HAP-1 (cell line): ENCODE measurements around the gene CRELD1.
"Not testable (repeated sequence)": the region's sequence is repeated elsewhere in the genome, so short reads cannot be mapped to it uniquely, and the experiment has no call there.

Source experiments
- DNase-seq, 2 experiments: peaks; one replicate each; pipeline ENCODE4 v3.0.0-alpha.2; 2016 to 2020; ENCODE audit warnings: low spot score in 2 of 2
- H3K27me3 ChIP-seq: fragments of 250-450 bp; sonication (Bioruptor Pico); 2 replicates; pipeline ENCODE4 v1.5.1; 2020; ENCODE audit warnings: low read depth, mild to moderate bottlenecking, moderate library complexity
- H3K36me3 ChIP-seq: fragments of 250-450 bp; sonication (Bioruptor Pico); replicated peaks from 2 replicates; pipeline ENCODE4 v1.5.1; 2020; ENCODE audit warnings: mild to moderate bottlenecking
- H3K4me1 ChIP-seq: fragments of 250-450 bp; sonication (Bioruptor Pico); 2 replicates; pipeline ENCODE4 v1.5.1; 2020; ENCODE audit warnings: mild to moderate bottlenecking
- H3K4me3 ChIP-seq: fragments of 250-450 bp; sonication (Bioruptor Pico); 2 replicates; pipeline ENCODE4 v1.5.1; 2020; ENCODE audit warnings: mild to moderate bottlenecking, moderate library complexity
- H3K9me3 ChIP-seq: fragments of 250-450 bp; sonication (Bioruptor Pico); 2 replicates; pipeline ENCODE4 v1.5.1; 2020; ENCODE audit warnings: mild to moderate bottlenecking, moderate library complexity
- in situ Hi-C: fragments of 300-500 bp; cut with MboI; formaldehyde crosslinking; loops from 3 replicates; pipeline ENCODE4 v1.14.3; 2020; ENCODE audit warnings: low sequenced_read_pairs, inconsistent platforms, mixed read lengths

The CRELD1 gene

DNA sequence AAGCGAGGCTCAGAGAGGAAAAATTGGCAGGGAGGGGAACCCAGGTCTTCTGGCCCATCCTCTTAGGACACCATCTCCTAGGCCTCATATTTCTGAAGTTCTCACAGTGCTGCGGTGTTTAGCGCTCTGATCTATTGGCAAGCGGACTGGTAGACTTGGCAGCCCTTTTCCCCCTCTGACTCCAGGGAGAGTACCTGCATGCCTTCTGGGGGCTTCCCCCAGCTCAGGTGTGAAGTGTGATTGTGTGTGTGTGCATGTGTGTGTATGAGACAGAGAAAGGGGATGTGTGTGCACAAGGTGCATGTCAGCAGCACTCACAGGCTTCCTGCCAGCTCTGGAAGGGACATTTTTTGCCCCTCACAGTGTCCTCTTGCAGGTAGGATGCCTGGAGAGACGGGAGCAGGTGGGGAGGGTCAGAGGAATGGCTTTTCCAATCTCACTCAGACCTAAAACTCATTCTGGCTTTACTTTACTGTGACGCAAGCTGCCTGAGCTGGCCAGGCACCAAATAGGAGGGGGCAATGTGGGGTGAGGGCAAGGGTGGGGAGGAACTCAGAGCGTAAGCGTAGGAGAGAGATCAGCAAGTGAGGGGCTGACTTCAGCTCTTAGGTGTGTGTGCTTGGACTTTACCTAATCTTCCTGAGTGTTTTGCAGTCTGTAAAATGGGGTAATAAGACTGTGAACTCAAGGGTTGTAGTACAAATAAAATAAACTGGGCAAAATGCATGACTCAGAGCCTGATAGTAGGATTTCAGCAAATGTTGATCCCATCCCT is 35.0 kb upstream of the CRELD1 start:
- peaks cover 8% of the 10 kb centered on the region for H3K36me3 ChIP-seq
- H3K4me3 ChIP-seq: no peak overlapping the region
- no peak for DNase-seq
- in situ Hi-C loops: no loop called here
- no peaks in the 10 kb centered on the region for H3K4me1 ChIP-seq
- no peaks in the 10 kb centered on the region for H3K9me3 ChIP-seq
- no peaks in the 10 kb centered on the region for H3K27me3 ChIP-seq

DNA sequence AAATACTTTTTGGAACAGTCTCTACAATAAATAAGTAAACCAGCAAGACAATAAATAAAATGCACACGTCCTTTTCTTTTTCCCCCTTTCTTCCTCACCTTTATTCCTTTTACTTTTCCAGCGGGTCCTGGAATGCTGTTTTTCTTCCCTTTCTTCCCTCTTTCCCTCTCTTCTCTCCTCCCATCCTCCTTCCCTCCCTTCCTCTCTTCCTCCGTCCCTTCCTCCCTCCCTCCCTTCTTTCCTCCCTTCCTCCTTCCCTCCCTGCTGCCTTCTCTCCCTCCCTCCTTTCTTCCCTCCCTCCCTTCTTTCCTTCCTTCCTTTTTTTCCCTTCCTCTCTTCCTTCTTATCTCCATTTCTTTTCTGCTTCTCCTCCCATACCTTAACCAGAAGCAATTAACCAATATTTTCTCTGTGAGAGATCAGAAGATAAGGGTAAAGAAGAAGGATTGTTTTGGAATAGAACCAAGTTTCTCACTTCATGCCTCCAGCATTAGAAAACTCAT is 34.3 kb upstream of the CRELD1 start:
- Histone ChIP-seq H3K36me3 (peaks cover 4% of the 10 kb centered on the region; the same call in 1 of the 2 replicates), H3K4me1 (no peaks in the 10 kb centered on the region), H3K27me3 (no peaks in the 10 kb centered on the region), H3K9me3 (no peaks in the 10 kb centered on the region), H3K4me3 (no peak overlapping the region)
- DNase-seq: no peak
- in situ Hi-C loops: no loop called here

DNA sequence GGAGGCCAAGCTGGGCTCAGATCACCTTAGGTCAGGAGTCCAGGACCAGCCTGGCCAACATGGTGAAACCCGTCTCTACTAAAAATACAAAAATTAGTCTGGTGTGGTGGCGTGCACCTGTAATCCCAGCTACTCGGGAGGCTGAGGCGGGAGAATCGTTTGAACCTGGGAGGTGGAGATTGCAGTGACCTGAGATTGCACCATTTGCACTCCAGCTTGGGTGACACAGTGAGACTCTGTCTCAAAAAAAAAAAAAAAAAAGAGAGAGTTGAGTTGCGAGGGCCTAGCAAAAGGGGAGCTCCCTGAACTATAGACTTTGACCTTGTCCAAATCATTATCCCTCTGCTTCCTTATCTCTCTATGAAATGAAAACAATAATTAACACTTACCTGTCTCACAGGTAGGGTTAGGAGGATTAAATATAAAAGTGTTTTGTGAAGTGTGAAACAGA is 32.6 kb upstream of the CRELD1 start:
- H3K4me1 ChIP-seq, H3K9me3 ChIP-seq, in situ Hi-C loops, DNase-seq, H3K4me3 ChIP-seq, H3K36me3 ChIP-seq, H3K27me3 ChIP-seq: not testable (repeated sequence)

DNA sequence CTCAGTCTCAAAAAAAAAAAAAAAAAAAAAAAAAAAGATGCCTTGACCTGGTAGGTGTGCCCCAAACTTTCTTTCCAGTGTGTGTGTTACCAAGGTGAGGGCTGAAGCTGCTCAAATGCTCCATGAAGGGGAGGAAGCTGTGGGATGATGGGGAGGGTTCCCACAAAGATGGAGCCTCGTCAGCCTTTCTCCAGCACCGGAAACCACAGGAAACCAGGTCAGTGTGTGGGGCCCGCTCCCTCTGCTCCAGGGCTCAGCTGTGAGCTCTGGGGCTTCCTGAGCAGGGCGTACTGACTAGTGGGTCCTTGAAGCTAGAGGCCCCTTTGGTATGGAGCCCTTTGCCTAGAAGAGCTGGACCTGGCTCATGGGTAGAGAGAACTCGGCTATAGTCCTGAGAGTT is 31.7 kb upstream of the CRELD1 start:
- Histone ChIP-seq H3K36me3 (no peaks in the 10 kb centered on the region), H3K9me3 (no peaks in the 10 kb centered on the region), H3K27me3 (no peaks in the 10 kb centered on the region), H3K4me3 (no peak overlapping the region), H3K4me1 (no peaks in the 10 kb centered on the region)
- in situ Hi-C loops: no loop called here
- DNase-seq: no peak

DNA sequence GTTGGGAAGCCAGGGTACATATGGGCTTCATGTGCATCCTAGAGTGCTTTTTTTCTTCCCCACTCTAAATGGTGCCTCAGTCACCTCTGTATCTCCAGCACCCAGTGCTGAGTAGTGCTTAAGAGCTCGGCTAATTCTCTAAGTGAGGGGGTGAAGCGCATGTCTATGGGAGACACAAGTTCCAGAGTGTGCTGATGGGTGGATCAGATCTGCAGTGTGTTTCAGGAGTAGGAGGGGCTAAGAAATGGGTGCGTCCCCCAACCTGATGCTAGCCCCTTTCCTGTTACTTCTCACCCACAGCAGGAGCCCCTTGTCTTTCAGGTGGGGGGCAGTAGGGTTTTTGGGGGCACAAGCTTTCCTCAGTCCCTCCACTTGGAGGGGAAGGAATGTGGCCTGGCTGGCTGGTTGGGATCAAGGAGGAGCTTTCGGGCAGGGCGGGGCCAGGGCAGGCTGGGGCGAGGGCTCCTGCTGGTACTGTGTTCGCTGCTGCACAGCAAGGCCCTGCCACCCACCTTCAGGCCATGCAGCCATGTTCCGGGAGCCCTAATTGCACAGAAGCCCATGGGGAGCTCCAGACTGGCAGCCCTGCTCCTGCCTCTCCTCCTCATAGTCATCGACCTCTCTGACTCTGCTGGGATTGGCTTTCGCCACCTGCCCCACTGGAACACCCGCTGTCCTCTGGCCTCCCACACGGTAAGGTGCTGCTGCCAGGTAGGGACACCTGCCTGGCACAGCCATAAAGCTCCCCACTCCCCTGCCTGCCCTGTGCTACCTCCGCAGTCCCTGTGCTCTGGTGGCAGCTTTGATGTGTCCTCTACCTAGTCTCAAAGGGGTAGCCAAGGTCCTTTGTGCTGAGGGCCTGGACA is 31.0 kb upstream of the CRELD1 start, which contains the start of gene IL17RE:
Gene IL17RE (plus strand): TSS at position 477 of the 866 bp plus-strand sequence. CDS start 85 bp downstream, at position 562.
- Histone ChIP-seq H3K9me3 (no peaks in the 10 kb centered on the region), H3K36me3 (no peaks in the 10 kb centered on the region), H3K4me3 (no peak within 1 kb of the TSS), H3K27me3 (no peaks in the 10 kb centered on the region), H3K4me1 (no peaks in the 10 kb centered on the region)
- DNase-seq: no peak
- in situ Hi-C loops: no loop called here

DNA sequence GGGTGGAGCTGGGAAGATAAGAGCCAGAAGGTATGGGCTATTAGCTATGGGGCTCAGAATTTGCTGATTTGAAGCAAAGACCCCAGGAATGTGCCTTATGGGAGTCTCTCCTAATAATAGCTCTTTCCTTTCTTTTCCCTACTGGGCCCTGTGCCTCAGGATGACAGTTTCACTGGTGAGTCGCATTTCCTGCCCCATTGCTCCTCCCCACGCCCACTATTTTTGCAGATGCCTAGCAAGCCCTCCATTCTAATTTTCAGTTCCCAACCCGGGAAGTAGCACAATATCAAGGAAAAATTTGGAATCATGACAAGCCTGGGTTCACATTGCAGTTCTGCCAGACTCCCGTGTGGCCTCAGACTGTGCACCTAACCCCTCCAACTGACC is 30.4 kb upstream of the CRELD1 start:
- H3K4me1 ChIP-seq: no peaks in the 10 kb centered on the region

DNA sequence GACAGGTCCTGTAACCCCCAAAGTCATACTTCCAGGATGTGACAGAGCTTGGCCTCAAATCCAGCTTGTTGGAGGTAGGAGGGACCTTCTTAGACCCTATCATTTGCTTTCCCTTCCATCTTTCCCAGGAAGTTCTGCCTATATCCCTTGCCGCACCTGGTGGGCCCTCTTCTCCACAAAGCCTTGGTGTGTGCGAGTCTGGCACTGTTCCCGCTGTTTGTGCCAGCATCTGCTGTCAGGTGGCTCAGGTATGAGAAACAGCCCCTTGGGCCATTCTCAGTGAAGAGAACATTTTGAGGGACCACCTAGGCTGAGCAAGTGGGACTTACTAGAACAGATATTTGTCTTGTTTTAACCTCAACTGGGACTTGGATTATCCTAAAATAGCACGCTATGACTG is 29.7 kb upstream of the CRELD1 start:
- Histone ChIP-seq H3K27me3 (no peaks in the 10 kb centered on the region), H3K4me3 (no peak overlapping the region), H3K4me1 (no peaks in the 10 kb centered on the region), H3K9me3 (no peaks in the 10 kb centered on the region), H3K36me3 (no peaks in the 10 kb centered on the region)
- in situ Hi-C loops: no loop called here
- DNase-seq: no peak

More for the DNA sequence above, 30.4 kb upstream of the CRELD1 start:
- DNase-seq: no peak
- no peaks in the 10 kb centered on the region for H3K27me3 ChIP-seq
- no peak overlapping the region for H3K4me3 ChIP-seq
- no peaks in the 10 kb centered on the region for H3K9me3 ChIP-seq
- in situ Hi-C loops: no loop called here
- no peaks in the 10 kb centered on the region for H3K36me3 ChIP-seq

DNA sequence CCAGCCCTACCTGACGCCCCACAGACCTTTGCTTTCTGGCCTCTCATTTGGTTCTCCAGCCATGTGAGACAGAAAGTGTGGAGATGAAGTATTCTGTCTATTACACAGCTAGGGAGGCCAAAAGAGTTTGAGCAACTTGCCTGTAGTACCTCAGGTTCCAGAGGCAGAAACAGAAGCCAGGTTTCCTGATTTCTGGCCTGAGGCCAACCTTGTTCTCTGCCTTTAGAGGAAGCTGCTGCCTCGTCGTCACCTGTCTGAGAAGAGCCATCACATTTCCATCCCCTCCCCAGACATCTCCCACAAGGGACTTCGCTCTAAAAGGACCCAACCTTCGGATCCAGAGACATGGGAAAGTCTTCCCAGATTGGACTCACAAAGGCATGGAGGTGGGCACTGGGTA is 27.2 kb upstream of the CRELD1 start:
- Histone ChIP-seq H3K9me3 (no peaks in the 10 kb centered on the region), H3K4me1 (no peaks in the 10 kb centered on the region), H3K4me3 (no peak overlapping the region), H3K27me3 (no peaks in the 10 kb centered on the region), H3K36me3 (no peaks in the 10 kb centered on the region)
- in situ Hi-C loops: no loop called here
- DNase-seq: no peak

DNA sequence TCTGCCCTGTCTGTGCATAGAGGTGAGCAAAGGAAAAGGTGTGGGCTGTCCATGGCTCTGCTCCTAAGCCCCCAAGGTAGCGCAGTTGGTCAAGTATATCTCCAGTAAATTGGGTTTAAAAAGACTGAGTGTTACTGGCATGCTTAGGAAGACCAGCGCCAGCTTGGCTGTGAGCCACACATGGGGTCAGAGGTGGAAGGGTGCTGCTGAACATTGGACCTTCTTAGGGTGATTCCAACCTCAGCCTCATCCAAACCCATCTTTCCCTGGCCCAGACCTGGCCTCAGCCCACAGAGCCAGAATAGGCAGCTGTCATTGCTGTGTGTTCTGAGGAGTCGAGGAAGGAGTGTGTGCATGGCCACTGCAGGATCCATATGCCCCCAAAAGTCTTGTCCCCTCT is 25.3 kb upstream of the CRELD1 start:
- no peak overlapping the region for H3K4me3 ChIP-seq
- H3K9me3 ChIP-seq: 0 out of 2 replicates have a peak, but pooled peaks cover 2% of the 10 kb centered on the region
- H3K4me1 ChIP-seq: no peaks in the 10 kb centered on the region
- DNase-seq: no peak
- no peaks in the 10 kb centered on the region for H3K27me3 ChIP-seq
- in situ Hi-C loops: no loop called here
- no peaks in the 10 kb centered on the region for H3K36me3 ChIP-seq

DNA sequence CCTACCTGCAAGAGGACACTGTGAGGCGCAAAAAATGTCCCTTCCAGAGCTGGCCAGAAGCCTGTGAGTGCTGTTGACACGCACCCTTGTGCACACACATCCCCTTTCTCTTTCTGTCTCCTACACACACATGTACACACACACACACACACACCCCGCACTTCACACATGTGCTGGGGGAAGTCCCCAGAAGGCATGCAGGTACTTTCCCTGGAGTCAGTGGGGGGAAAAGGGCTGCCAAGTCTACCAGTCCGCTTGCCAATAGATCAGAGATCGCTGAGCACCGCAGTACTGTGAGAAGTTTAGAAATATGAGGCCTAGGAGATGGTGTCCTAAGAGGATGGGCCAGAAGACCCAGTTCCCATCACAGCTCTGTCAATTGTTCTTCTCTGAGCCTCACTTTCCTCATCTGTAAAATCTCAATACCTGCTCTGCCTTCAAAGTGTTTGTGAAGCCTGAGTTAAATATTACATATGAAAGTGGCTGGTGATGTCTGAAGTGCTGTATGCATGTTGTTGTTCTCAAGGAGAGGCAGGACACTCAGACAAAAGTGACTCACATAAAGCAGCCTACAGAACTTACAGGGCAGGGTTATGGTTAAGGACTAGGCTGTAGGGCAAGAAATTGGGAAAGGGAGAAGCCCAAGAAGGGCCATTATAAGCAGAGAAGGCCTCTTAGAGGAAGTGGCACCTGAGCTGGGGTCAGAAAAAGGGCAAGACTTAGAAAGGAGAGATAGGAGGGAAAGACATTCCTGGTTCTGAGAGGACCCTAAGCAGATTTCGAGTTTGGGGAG is 24.2 kb upstream of the CRELD1 start:
- Histone ChIP-seq H3K27me3 (no peaks in the 10 kb centered on the region), H3K9me3 (0 out of 2 replicates have a peak, but pooled peaks cover 2% of the 10 kb centered on the region), H3K4me3 (no peak overlapping the region), H3K4me1 (no peaks in the 10 kb centered on the region), H3K36me3 (no peaks in the 10 kb centered on the region)
- DNase-seq: no peak
- in situ Hi-C loops: no loop called here

DNA sequence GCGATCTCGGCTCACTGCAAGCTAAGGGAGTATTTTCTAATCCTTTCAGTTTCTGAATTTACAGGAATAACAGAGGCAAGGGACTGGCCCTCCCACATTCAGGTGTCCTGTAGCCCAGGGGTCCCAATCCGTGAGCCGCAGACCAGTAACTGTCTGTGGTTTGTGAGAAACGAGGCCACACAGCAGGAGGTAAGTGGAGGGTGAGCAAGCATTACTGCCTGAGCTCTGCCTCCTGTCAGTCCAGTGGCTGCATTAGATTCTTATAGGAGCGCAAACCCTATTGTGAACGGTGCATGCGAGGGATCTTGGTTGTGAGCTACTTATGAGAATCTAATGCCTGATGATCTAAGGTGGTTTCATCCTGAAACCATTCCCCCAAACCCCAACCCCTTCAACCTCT is 21.8 kb upstream of the CRELD1 start:
- Histone ChIP-seq H3K36me3 (no peaks in the 10 kb centered on the region), H3K4me1 (peaks cover 22% of the 10 kb centered on the region), H3K27me3 (no peaks in the 10 kb centered on the region), H3K9me3 (0 out of 2 replicates have a peak, but pooled peaks cover 2% of the 10 kb centered on the region), H3K4me3 (no peak overlapping the region)
- in situ Hi-C loops: no loop called here
- no peak for DNase-seq

DNA sequence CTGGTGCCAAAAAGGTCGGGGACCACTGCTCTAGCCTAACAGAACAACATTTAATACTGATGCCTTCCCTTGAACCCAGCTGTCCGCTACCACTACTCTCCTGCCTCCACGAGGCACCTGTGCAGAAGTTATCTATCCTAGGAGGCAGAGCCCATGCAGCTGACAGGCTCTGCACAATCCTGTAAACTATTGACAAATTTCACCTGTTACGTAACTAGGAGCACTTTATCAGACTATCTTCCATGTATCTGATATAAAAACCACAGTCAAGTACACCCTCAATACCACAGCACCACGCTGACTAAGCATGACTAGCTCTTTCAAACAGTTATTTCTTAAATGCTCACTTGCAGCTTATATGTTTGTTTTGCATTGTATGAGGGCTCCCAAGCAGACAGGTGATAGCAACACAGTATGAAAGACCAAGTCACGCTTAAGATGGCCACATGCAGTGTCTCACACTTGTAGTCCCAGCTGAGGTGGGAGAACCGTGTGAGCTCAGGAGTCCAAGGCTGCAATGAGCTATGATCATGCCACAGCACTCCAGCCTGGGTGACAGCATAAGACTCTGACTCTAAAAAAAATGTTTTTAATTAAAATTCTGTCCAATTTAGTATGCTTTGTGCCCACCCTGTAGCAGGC is 21.2 kb upstream of the CRELD1 start:
- no peaks in the 10 kb centered on the region for H3K36me3 ChIP-seq
- H3K4me3 ChIP-seq: no peak overlapping the region
- peaks cover 27% of the 10 kb centered on the region for H3K4me1 ChIP-seq
- in situ Hi-C loops: no loop called here
- no peaks in the 10 kb centered on the region for H3K27me3 ChIP-seq
- no peak for DNase-seq
- H3K9me3 ChIP-seq: 0 out of 2 replicates have a peak, but pooled peaks cover 2% of the 10 kb centered on the region

DNA sequence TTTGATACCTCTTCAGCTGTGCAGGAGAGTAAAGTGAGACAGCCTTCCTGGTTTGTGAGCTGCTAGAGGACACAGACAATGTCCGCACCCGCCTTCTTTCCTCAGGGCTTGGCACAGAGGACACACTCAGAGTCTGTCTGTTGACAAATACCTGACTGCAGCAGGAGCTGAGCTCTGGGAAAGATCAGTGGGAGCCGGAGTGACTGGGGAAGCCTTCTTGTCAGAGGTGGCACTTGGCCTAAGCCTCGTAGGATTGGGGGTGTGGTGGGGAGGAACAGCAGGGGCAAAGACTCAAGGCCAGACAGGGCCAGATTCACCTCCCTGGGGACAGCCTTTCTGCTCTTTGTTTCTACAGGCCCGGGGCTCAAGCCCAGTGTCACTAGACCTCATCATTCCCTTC is 20.0 kb upstream of the CRELD1 start:
- no peaks in the 10 kb centered on the region for H3K36me3 ChIP-seq
- H3K27me3 ChIP-seq: no peaks in the 10 kb centered on the region
- in situ Hi-C loops: no loop called here
- no peak for DNase-seq
- H3K4me3 ChIP-seq: no peak overlapping the region
- peaks cover 28% of the 10 kb centered on the region for H3K4me1 ChIP-seq
- H3K9me3 ChIP-seq: 0 out of 2 replicates have a peak, but pooled peaks cover 2% of the 10 kb centered on the region
